Measurements from ENCODE around the gene ANKLE1. TPM values are rescaled to one million over a fixed set of nuclear protein-coding genes. Genes with fewer than 3 reads are reported as not detected.
"Not testable (repeated sequence)": the region's sequence is repeated elsewhere in the genome, so short reads cannot be mapped to it uniquely, and the experiment has no call there.

The ANKLE1 gene
- total RNA-seq, 3 donors from 2014 or later = 0.96 to 1.6 (median 1.0) TPM

DNA sequence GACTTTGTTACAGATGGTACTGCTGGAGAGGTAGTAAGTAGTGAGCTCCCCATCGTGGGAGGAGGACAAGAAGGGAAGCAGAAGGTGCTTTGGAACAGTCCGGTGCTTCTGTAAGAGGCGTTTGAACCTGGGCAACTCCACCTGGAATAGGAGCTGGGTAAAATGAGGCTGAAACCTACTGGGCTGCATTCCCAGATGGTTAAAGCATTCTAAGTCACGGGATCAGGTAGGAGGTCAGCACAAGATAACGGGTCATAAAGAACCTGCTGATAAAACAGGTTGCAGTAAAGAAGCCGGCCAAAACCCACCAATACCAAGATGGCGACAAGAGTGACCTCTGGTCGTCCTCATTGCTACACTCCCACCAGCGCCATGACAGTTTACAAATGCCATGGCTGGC, 5.1 kb downstream of the ANKLE1 start:
- intact Hi-C loops (cut with DNase I; ENCODE audit: low total_unique reads) = loop anchor here (10.0 kb wide), 1 partner anchor 222 kb away; no protein-coding TSS in a partner anchor
- TF ChIP-seq, protein P1, sequence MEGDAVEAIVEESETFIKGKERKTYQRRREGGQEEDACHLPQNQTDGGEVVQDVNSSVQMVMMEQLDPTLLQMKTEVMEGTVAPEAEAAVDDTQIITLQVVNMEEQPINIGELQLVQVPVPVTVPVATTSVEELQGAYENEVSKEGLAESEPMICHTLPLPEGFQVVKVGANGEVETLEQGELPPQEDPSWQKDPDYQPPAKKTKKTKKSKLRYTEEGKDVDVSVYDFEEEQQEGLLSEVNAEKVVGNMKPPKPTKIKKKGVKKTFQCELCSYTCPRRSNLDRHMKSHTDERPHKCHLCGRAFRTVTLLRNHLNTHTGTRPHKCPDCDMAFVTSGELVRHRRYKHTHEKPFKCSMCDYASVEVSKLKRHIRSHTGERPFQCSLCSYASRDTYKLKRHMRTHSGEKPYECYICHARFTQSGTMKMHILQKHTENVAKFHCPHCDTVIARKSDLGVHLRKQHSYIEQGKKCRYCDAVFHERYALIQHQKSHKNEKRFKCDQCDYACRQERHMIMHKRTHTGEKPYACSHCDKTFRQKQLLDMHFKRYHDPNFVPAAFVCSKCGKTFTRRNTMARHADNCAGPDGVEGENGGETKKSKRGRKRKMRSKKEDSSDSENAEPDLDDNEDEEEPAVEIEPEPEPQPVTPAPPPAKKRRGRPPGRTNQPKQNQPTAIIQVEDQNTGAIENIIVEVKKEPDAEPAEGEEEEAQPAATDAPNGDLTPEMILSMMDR (IDR thresholded peaks at IDR 0.05) = no peak
- no peak for DNase-seq (ENCODE audit: low spot score in 2 of 2)
- Histone ChIP-seq H3K27ac (no peak overlapping the region), H3K4me1 (peaks cover 0 to 8% of the 10 kb centered on the region in 2 donors), H3K9me3 (no peaks in the 10 kb centered on the region), H3K4me3 (no peak overlapping the region), H3K27me3 (peaks cover 4 to 8% of the 10 kb centered on the region in 2 donors), H3K36me3 (no peaks in the 10 kb centered on the region)

DNA sequence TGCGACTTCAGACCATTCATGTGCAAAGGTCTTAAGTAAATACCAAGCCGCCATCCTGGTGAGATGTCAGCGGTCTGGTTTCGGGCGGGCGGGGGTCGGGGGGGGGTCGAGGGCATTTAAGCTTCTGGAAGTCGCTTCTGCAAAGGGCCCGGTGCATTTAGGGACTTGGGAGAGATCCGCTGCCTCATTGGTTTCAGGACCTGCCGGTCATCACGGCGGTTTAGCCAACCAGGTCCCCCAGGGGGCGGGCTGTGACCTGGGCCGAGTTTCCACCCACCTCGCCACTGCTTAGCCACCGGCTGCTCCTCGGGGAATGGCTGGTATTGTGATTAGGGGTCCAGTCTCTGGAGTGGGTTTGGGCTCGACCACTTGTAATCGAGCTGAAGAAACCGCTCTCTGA, 7.8 kb downstream of the ANKLE1 start:
- DNase-seq (ENCODE audit: low spot score in 2 of 2) = no peak
- TF ChIP-seq, protein P1 (IDR thresholded peaks at IDR 0.05) = no peak
- TF ChIP-seq POLR2A (IDR thresholded peaks at IDR 0.05) = no peak
- no peak for TF ChIP-seq POLR2AphosphoS5 (IDR thresholded peaks at IDR 0.05)
- no peak overlapping the region for H3K27ac ChIP-seq
- H3K4me3 ChIP-seq = no peak overlapping the region
- H3K27me3 ChIP-seq = no peaks in the 10 kb centered on the region
- no peaks in the 10 kb centered on the region for H3K36me3 ChIP-seq
- intact Hi-C loops (cut with DNase I; ENCODE audit: low total_unique reads) = loop anchor here (10.0 kb wide), 1 partner anchor 225 kb away; no protein-coding TSS in a partner anchor
- H3K9me3 ChIP-seq = no peaks in the 10 kb centered on the region
- no peaks in the 10 kb centered on the region for H3K4me1 ChIP-seq

DNA sequence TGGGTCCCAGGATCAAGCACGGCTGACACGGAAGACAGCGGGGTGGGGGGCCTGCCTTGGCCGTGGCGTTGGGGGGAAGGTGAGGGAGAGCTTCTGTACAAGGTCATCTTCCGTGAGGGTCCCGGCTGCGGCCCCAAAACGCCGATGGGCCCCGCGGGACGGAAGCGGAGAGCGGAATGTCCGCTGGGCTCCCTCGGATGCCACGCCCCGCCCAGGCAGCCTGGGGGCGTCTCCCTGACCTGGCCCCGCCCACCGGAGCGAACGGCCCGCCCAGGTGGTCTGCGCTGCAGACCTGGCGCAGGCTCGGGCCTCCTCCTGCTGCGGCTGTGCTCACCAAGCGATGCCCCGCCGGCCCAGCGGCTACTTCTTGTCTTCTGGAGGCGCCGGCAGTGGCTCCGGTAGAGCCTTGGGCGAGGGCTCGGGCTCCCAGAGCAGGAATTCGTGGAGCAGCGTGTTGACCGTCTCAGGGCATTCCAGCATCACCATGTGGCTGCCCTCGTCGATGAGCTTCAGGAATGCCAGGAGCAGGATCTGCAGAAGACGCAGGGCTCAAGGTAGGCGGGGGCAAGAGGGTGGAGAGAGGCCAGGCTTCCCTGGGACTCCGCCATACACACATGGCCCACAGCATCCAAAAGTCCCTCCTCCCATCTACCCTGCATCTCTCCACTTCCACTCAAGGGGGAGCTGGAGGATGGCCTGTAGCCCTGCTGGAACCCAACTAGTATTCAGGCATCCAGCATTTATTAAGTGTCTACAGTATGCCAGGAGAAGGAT, 10.8 kb downstream of the ANKLE1 start:
- no peaks in the 10 kb centered on the region for H3K4me1 ChIP-seq
- H3K27me3 ChIP-seq = no peaks in the 10 kb centered on the region
- no peaks in the 10 kb centered on the region for H3K9me3 ChIP-seq
- H3K4me3 ChIP-seq = peak overlapping the region; percentile 41 to 74 (median 51)
- intact Hi-C loops (cut with DNase I; ENCODE audit: low total_unique reads) = no loop called here
- peak in 1 of 2 donors; percentile 79 for DNase-seq (ENCODE audit: low spot score in 2 of 2)
- H3K27ac ChIP-seq = peak overlapping the region; percentile 79 to 90
- TF ChIP-seq POLR2A (IDR thresholded peaks at IDR 0.05) = no peak
- TF ChIP-seq, protein P1 (IDR thresholded peaks at IDR 0.05) = peak; percentile 45 to 69 (median 66)
- TF ChIP-seq POLR2AphosphoS5 (IDR thresholded peaks at IDR 0.05) = peak in 1 of 3 donors; percentile 31
- no peaks in the 10 kb centered on the region for H3K36me3 ChIP-seq

DNA sequence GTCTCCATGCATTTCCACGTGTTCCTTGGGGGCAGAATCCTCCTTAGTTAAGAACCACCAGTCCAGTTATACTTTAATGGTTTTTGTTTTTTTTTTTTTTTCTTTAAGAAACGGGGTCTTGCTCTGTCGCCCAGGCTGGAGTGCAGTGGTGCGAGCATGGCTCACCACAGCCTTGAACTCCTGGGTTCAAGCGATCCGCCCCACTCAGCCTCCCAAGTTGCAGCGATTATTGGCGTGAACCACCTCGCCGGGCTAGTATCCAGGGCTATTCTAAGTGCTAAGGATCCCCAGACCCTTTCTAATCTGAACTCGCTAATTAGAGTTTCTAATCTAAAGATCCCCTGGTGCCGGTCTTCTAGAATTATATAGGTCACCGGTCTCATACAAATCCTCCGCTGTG, 11.9 kb downstream of the ANKLE1 start:
- no peak overlapping the region for H3K4me3 ChIP-seq
- intact Hi-C loops (cut with DNase I; ENCODE audit: low total_unique reads) = no loop called here
- TF ChIP-seq POLR2AphosphoS5 (IDR thresholded peaks at IDR 0.05) (no peak), POLR2A (IDR thresholded peaks at IDR 0.05) (no peak)
- TF ChIP-seq, protein P1 (IDR thresholded peaks at IDR 0.05) = no peak
- H3K4me1 ChIP-seq = no peaks in the 10 kb centered on the region
- no peaks in the 10 kb centered on the region for H3K36me3 ChIP-seq
- H3K9me3 ChIP-seq = peaks cover 0 to 5% of the 10 kb centered on the region in 2 donors
- DNase-seq (ENCODE audit: low spot score in 2 of 2) = no peak
- peak overlapping the region in 1 of 2 donors; percentile 25 for H3K27ac ChIP-seq
- H3K27me3 ChIP-seq = no peaks in the 10 kb centered on the region

DNA sequence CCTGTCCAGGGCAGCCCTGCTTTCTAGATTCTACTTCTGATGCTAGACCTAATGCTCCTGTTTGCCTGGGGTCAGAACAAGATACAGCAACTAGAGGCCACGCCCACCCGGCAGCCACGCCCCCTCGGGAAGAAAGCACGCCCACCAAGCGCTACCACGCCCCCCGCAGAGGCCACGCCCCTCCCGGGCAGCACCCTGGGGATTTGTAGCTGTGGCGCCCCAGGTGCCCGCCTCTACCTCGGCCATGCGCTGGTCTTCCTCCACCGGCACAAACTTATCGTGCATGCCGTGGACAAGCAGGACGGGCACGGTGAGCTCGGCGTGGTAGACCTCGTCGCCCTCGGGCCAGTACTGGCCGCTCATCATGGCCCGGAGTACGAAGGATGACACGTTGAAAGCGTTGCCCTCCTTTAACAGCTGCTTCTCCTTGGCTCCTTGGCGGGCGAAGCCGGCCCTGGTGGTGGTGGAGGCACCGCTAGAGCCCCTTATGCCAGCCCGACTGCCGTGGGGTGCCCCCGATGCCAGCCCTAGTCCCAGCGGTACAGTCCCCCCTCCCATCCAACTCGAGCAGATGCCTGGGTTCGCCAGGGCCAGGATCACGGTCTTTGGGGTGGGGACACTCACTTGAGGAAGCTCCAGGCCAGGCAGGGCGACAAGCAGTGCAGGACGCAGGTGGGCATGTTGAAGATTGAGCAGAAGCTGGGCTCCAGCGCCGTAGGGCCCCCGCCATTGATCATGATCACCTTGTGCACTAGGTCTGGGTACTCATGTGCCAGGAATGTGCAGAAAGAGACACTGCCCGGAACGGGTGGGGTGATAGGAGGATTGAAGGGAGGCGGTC, 12.6 kb downstream of the ANKLE1 start:
- DNase-seq (ENCODE audit: low spot score in 2 of 2) = no peak
- Histone ChIP-seq H3K4me3 (no peak overlapping the region), H3K27ac (no peak overlapping the region), H3K4me1 (no peaks in the 10 kb centered on the region), H3K27me3 (no peaks in the 10 kb centered on the region), H3K9me3 (peaks cover 0 to 5% of the 10 kb centered on the region in 2 donors), H3K36me3 (no peaks in the 10 kb centered on the region)
- no peak for TF ChIP-seq POLR2AphosphoS5 (IDR thresholded peaks at IDR 0.05)
- TF ChIP-seq POLR2A (IDR thresholded peaks at IDR 0.05) = no peak
- TF ChIP-seq, protein P1 (IDR thresholded peaks at IDR 0.05) = no peak
- intact Hi-C loops (cut with DNase I; ENCODE audit: low total_unique reads) = no loop called here

DNA sequence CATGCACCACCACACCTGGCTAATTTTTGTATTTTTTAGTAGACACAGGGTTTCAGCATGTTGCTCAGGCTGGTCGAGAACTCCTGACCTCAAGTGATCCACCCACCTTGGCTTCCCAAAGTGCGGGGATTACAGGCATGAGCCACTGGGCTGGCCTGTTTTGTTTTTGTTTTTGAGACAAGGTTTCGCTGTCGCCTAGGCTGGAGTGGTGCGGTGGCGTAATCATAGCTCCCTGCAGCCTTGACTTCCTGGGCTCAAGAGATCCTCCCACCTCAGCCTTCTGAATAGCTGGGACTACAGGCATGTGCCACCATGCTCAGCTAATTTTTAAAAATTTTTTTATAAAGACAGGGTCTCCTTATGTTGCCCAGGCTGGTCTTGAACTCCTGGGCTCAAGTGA, 13.8 kb downstream of the ANKLE1 start:
- H3K4me1 ChIP-seq; H3K36me3 ChIP-seq; intact Hi-C loops (cut with DNase I; ENCODE audit: low total_unique reads); H3K27me3 ChIP-seq; H3K9me3 ChIP-seq; DNase-seq (ENCODE audit: low spot score in 2 of 2); H3K4me3 ChIP-seq; H3K27ac ChIP-seq: not testable (repeated sequence)
